Activated CD4-positive, alpha-beta T cell treated with anti-CD3 and anti-CD28 coated beads, Interleukin-2, amount 50 U/mL, for 1 hour (primary cell): ENCODE data around the gene IL17RB.

Source experiments
- DNase-seq: peaks from one replicate; pipeline ENCODE4 v3.0.0-alpha.2; 2020

Gene IL17RB

DNA sequence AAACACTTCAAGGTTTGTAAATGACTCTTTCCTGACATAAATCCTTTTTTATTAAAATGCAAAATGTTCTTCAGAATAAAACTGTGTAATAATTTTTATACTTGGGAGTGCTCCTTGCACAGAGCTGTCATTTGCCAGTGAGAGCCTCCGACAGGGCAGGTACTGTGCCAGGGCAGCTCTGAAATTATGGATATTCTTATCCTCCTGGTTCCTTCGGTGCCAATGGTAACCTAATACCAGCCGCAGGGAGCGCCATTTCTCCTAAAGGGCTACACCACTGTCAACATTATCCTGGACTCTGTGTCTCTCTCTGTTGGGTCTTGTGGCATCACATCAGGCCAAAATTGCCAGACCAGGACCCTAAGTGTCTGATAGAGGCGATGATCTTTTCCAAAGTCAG is 33.1 kb upstream of the IL17RB start:
- no peak for DNase-seq

DNA sequence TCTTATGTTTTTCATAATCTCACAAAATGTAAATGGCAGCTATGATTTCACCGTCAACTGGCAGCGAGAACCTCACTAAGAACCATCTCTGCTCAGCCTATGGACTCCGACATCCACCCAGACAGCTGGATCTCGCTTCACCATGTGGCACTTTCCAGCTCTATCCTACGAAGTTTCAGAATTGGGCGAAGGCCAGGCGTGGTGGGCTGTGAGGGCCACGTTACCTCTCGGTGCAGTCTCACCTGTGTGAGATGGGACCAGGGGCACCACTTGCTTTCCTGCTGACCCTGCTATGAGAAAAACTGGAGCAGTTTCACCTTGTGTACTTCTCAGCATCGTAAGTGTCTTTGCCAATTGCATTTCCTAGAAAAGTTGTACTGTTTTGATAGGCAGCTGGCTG is 32.5 kb upstream of the IL17RB start:
- no peak for DNase-seq

DNA sequence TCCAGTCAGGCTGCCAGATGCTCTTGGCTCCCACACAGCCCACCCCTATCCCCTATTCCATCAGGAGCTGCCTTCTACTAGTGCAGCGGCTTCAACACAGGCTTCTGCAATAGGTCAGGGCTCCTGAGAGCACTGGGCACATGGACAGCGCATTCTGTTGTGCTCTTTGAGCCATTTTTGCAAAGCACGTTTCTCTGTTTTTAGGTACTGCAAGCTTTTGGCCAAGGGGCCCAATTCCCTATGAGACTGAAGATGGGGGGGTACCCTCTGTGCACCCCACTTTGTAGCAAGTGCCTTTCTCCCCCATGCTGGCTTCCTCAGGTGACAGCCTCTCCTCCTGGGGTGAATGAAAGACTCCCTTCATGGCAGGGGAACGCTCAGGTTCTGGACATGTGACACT is 31.3 kb upstream of the IL17RB start:
- no peak for DNase-seq

DNA sequence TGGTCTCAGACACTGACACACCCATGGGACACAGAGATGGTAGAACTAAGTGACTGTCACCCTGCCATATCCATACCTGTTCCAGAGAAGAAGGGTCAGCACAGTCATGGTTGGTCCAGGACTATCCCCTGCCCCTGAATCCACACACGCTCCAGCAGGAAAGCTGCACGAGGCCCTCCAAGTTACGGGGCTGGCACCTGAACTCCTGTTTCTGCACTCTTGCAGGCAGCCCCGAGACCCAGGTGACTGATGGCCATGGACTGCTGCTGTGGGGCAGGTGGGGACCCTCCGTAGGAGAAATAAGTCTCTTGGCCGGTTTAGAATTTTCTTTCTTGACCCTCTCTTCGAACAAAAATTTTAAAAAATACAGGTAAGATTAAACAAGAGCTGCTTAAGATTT is 30.7 kb upstream of the IL17RB start:
- no peak for DNase-seq

DNA sequence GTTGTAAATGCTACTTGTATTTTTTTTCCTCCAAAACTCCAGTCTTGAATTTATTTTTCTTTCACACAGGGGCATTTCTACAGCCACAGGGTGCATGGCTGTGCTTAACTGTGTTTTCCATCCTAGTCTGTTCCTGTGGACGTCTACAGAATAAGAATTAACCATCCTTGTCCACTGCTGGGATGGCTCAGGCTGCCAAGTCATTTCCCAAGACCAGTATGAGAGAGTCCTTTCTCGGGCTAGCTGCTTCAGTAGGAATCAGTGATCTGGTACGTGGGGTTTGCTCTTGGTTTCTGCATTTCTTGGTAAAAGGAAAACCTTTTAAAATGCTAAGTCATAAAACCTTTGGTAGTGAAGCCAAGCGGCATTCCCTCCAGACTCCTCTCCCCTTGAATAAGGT is 29.9 kb upstream of the IL17RB start:
- DNase-seq: no peak

DNA sequence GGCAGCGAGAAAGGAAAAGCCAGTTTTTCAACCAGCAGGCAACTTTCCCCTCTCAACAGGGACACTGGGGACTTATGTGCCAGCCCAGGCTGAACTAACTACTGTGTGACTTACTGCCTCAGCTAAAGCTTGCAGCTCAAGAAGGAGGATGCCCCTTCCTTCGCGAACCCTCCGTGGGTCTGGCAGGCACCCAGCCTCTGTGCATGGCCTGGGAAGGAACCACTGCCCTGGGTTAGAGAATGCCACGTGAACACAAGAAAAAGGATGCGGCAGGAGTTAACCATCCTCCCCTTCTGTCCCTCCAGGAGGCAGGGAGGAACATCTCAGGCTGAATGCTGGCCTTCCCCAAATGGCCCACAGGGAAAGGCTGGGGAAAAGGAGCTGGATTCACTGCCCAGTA is 29.2 kb upstream of the IL17RB start:
- no peak for DNase-seq

DNA sequence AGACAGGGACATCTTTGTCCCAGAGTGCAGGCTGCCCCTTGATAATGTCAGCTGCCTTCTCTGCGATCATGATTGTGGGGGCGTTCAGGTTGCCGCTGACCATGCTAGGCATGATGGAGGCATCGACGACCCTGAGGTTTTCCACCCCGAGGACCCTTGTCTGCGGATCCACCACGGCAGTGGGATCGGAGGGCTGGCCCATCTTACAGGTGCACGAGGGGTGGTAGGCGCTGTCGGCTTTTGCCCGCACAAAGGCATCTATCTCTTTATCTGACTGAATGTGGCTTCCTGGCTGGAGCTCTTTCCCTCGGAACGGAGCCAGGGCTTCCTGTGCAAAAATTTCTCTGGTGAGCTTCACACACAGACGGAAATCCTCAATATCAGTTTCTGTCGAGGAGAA is 28.6 kb upstream of the IL17RB start:
- no peak for DNase-seq

DNA sequence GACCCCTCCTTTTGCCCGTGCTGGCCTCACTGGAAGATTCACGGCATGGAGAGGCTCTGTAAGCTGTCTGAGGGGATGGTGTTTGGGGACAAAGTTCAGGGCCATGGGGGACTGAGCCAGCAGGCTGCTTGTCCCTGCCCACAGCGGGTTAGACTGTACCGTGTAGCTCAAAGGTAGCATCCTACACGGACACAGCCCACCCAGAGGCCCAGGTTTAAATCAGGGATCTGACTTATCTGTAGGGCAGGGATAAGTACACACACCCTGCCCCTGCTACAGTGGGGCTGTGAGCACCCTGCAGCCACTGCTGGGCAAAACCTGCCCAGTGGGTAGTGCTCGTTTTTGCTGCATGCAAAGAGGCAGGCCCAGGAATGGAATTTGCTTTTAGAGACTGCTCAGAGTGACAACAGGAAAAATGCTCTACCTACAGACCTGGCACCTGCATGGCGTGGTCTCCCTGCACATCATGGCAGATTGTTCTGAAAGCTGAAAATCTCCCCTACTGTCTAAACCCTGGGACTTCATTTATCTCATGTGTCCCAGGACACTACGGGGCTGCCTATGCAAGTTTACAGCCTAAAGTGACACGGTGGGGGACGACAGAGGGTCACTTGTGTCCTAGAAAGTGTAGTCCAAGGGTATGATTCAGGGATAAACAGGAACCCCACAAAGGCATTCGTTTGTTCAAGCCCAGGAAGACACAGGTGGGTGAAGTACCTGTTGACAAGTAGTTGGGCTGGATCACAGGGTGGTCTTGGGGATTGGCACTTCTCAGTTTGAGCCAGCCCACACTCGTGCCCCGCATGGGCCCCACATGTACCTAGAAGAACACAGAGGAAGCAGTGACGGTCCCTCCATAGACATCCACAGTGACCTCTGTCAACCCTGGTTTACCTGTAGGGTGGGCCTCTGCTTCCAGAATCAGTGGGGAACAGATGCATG is 27.9 kb upstream of the IL17RB start:
- DNase-seq: no peak

DNA sequence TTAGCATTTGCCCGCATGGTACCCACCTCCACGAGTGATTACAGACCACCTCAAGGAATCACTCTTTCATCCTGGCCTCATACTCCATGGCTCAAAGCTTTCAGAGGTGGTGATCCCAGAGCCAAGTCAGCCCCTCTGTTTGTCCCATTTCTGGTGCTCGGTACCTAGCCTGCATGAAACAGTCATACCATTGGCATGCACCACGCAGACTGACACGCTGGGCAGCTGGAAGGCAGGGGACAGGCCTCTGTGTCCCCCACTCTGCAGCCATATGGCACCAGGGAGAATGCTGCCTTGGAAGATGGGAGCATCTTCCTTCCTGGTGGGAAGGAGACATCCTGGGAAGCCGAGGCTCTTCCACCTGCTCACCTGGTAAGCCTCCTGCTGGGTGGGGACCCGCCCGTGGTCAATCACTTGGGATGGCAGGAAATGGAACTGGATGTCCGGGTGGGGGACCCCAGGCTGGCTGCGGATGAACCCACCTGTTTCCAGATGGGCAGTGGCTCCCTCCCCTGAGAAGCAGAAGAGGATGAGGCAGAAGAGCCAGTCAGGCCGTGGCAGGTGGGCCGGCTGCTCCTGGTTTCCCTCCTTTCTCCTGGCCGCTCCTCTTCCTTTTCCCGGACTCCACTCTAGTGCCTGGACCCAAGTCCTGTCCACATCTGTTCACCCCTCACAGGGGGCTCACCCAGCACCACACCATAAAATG is 27.1 kb upstream of the IL17RB start:
- DNase-seq: no peak

DNA sequence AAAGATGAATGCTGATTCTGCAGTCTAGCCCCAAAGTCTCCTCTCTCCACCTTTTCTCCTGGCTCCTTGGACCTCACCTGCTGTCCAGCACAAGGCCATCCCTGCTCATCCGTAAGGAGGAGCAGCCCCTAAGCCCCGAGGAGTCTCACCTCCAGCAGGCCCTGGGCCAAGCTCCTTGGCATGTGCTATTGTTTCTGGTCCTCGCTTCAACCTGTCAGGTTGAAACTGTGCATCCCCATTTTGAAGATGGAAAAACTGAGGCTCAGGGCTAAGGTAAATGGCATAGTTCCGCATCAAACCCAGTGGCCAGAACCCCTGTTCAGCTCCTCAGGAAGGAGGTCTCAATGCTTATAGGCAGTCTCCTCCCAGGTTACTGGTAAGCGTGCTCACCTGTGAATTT is 26.3 kb upstream of the IL17RB start:
- DNase-seq: no peak

DNA sequence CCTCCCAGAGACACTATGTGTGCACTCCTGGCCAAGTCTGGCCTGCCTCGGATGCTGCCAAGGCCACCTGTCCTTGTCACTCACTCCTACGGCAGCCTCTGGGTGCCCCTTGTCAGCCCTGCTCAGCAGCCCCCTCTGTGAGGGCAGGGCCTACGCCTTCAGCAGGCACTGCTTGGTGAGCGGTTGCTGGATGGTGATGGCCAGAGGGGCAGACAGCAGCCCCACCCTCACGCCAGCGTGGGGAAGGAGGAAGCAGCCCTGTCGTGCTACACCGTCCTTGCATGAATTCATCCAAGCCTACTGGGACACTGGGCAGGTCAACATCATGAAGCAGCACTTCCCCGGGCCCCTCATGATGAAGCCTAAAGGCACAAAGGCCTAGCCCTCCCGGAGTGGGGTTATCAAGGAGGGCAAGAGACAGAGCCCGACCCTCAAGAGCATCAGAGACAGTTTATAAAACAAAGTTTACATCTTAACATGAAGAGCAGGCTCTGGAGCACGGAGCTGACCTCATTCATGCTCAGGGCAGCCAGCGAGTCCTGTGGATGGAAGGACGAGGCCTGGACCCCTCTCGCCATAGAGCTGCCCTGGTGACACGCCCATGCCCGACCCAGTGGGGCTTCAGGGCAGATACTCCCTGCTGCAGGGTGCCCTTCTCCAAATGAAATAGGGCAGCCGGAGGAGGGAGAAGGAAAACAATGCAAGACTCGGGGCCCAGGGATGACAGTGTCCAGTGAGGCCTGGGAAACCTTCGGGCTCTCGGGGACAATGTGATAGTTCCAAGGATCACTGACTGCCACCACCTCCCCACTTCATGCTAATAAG is 25.4 kb upstream of the IL17RB start:
- no peak for DNase-seq

DNA sequence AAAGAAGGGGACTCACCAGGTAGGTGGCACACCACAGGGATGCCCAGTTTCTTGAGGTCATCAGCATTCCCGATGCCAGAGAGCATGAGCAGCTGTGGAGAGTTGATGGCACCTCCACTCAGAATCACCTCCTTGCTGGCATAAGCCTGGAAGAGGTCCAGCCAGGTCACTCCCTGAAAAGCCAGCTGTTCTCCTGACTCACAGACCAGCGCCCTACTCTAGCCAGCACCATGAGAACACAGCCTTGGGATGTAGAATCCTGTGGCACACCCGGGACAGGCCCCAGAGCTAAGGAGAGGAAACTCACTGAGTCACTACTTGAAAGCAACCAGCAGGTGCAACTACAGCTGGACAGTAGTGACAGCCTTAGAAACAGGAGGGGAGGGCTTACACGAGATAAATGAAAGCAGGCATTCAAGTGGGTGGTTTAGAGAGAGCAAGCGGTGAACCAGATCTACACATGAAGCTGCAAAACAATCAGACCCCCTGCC is 24.7 kb upstream of the IL17RB start:
- no peak for DNase-seq

DNA sequence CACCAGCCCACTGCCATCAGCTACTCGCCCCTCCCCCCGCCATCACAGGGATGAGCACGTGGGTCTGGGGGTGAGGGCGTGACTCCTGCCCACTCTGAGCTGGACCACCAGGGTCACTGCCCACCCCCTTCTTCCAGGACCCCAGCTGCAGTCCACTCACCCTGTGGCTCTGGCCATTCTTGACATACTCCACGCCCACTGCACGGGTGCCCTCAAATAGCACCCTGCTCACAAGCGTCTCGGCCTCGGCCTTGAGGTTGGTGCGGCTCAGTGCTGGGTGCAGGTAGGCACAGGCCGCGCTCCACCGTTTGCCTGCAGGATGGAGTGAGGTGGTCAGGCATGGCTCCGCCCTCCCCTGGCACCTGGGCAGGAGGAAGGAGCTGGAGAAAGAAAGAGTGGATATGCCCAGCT is 24.0 kb upstream of the IL17RB start:
- DNase-seq: no peak

DNA sequence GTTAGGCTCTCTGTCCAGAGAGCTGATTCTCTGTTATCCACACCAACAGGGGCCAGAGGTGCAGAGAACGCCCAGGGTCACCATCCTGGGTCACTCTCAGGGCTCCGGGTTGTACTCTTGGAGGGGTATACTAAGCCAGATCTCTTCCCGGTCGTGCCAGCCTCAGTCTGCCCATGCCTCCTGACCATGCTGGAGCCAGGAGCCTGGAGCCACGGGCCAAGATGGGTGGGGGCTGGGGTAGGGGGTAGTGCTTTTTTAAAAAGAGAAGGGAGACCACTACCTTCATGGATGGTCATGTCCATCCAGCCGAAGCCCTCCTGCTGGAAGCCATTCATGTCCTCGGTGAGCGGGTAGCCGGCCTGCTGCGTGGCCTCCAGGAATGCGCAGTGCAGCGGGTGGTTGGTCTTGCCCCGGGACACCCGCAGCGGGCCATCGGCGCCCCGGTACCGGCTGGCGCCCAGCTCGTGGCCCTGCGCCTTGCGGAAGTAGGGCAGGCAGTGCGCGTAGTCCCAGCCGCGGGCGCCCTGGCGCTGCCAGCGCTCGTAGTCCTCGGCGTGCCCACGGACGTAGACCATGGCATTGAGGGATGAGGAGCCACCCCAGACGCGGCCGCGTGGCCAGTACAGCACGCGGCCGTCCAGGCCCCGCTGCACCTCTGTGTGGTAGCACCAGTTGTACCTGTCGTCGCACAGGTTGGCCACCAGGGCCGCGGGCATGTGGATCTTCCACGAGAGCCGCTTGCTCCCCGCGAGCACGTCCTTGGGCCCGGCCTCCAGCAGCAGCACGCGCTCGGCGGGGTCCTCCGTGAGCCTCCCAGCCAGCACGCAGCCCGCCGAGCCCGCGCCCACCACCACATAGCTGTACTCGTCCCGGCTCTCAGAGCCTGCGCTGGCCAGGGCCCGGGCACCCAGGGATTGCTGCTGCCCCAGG is 23.1 kb upstream of the IL17RB start:
- no peak for DNase-seq

DNA sequence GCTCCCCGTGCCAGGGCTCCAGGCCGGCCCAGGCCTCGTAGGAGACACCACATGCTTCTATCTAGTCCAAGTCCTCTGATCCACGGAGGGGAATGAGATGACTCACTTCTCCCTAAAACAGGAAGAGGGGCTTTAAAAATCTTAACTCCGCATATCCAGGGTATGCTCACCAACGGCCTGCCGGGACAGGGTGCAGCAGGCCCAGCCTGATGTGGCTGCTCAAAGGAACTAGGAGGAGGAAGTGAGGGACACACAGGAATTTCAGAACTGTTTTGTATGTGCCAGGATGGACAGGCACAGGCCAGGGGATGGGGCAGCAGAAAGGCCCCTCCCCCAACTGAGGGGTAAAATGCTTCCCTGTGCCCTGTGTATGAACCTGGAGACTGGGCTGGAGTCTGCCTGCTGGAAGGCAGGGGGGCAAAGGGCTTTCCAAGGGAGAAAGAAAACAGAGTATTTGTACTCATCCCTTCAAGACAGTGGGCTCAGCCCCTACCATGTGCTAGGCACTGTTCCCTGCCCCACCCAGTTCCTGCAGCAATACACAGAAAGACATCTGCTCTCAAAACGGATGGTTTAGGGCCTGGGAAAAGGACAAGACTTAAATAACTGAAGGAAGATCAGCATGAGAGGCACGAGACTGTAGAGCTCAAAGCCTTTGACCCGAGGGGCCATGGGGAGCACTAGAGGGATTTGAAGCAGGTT is 22.3 kb upstream of the IL17RB start:
- no peak for DNase-seq

DNA sequence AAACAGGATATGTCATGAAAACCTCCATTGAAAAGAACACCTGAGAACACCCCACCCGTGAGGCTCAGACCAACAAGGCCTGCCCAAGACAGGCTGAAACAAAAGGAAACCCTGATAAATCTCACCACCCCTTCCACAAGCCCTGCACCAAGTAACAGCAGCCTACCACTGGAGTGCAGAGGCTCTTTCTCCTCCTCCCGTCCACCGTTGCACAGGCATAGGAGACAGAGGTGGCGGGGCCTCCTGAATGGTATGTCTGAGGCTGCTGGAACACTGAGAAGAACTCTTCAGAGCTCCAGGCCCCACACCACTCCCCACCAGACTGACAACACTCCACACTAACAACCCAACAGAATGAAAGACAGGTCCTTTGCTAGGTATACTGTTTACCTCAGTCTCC is 21.6 kb upstream of the IL17RB start:
- DNase-seq: no peak

DNA sequence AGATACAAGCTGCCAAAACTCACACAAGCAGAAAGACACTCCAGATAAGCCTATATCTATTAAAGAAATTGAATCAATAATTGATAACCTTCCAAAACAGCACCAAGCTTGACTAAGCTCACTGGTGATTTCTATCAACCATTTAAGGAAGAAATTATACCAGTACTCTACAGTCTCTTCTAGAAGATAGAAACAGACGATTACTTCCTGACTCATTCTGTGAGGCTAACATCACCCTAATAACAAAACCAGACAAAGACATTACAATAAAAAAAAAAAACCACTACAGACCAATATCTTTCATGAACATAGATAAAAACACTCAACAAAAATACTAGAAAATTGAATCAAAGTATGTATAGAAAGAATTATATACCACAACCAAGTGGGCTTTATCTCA is 20.3 kb upstream of the IL17RB start:
- DNase-seq: no peak

DNA sequence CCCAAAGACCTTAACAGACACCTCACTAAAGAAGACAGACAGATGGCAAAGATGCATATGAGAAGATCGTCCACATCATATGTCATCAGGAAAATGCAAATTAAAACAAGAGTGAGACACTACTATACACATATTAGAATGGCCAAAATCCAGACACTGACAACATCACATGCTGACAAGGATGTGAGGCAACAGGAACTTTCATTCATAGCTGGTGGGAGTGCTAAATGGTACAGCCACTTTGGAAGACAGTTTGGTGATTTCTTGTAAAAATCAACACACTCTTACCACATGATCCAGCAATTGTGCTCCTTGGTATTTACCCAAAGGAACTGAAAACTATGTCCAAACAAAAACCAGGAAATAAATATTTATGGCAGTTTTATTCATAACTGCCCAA is 17.8 kb upstream of the IL17RB start:
- no peak for DNase-seq

DNA sequence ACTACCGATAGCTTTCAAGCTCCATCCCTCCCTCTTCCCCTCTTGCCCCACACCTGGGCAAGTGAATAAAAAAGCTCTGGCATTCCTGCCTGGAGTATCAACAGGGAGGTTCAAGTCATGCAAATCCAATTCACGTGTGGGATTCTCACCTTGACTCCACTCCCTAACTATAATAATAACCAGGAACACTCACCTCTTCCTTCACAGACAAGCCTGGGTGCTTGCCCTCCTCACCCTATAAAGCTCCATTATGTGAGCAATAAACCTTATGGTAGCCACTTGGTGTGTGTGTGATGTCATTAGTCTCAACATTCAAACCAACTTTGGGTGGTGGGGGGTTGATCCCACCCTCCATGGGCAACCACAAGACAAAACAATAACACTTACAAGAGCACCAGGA is 16.8 kb upstream of the IL17RB start:
- no peak for DNase-seq

DNA sequence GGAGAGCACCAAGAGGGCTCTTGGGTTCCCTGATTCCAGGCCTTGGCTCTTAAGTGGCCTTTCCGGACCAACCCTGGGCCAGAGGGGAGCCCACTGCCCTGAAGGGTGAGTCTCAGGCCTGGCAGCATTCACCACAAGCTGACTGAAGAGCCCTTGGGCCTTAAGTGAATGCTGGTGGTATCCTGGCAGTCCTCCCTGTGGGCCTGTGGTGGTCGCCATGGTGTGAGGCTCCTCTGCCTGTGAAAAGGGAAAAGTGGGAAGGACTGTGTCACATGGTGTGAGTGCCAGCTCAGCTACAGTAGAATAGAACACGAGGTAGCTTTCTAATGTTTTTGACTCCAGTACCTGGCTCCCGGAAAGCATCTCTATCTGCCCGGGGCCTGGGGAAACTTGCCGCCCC is 15.4 kb upstream of the IL17RB start:
- no peak for DNase-seq

DNA sequence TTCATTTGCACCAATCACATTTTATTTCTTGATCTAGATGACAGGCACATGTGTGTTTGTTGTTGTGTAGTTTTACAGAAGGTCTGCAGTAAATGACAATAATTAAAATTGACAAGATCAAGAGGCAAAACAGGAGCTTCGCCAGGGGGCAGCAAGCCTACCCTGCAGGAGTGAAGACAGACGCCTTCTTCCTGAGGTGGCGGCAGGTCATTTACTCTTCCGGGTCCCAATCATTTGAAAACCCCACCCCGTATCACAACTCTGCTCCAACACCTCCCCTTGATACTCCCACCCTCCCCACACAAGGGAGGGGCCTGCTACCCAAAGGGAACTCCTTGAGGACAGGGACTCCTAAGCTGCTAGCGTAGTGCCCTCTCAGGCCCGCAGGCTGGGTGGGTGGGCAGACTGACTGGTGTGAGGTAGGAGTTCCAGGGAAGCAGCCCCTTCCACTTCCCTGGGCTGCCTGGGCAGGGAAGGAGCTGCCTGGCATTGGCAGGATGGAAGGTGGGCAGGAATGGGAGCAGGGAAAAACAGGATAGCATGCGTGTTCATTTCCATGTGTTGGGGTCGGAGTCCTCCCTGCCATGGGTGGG is 13.2 kb upstream of the IL17RB start:
- no peak for DNase-seq
